OCI-M2 (cell line): ENCODE measurements around the gene PHACTR3.

Experiments
- DNase-seq: peaks from one replicate; lab custom pipeline; 2025; ENCODE audit not compliant: unreplicated experiment; lab: John Stamatoyannopoulos, UW

PHACTR3 gene

GRCh38 chr20:59747671-59748515 lies 143.6 kb downstream of the PHACTR3 start:
- no peak for DNase-seq

GRCh38 chr20:59748619-59749191 lies 144.4 kb downstream of the PHACTR3 start:
- no peak for DNase-seq

GRCh38 chr20:59749301-59749700 lies 145.0 kb downstream of the PHACTR3 start:
- DNase-seq: no peak

GRCh38 chr20:59750209-59750840 lies 146.0 kb downstream of the PHACTR3 start:
- no peak for DNase-seq

- DNase-seq: no peak
Observed at GRCh38 chr20:59751075-59751711, 146.9 kb downstream of the PHACTR3 start.

GRCh38 chr20:59752101-59752586 lies 147.8 kb downstream of the PHACTR3 start:
- DNase-seq: no peak

GRCh38 chr20:59752704-59753460 lies 148.5 kb downstream of the PHACTR3 start:
- no peak for DNase-seq

GRCh38 chr20:59753836-59754235 lies 149.5 kb downstream of the PHACTR3 start:
- DNase-seq: no peak

GRCh38 chr20:59754551-59754950 lies 150.2 kb downstream of the PHACTR3 start:
- no peak for DNase-seq

- no peak for DNase-seq
Observed at GRCh38 chr20:59756241-59756640, 151.9 kb downstream of the PHACTR3 start.

- no peak for DNase-seq
Observed at GRCh38 chr20:59764037-59764436, 159.7 kb downstream of the PHACTR3 start.

- DNase-seq: no peak
Observed at GRCh38 chr20:59765599-59766177, 161.3 kb downstream of the PHACTR3 start.

GRCh38 chr20:59767656-59768055 lies 163.3 kb downstream of the PHACTR3 start:
- DNase-seq: no peak

- DNase-seq: no peak
Observed at GRCh38 chr20:59770270-59770669, 165.9 kb downstream of the PHACTR3 start.

GRCh38 chr20:59770851-59771250 lies 166.5 kb downstream of the PHACTR3 start:
- DNase-seq: no peak

- DNase-seq: no peak
Observed at GRCh38 chr20:59771506-59772372, 167.4 kb downstream of the PHACTR3 start.

GRCh38 chr20:59772373-59772705 lies 168.0 kb downstream of the PHACTR3 start:
- DNase-seq: no peak

GRCh38 chr20:59772931-59773913 lies 168.9 kb downstream of the PHACTR3 start:
- DNase-seq: no peak
